ENCODE data around the gene GNGT2. TPM values are rescaled to one million over a fixed set of nuclear protein-coding genes. Genes with fewer than 3 reads are reported as not detected.

Gene GNGT2
- 1.1 TPM for polyA plus RNA-seq (ENCODE audit: insufficient read length)
- long read RNA-seq, donor 1, partial matches to known transcripts: 5 of 5 reads
- long read RNA-seq, donor 1, other reads (novel, unspliced or antisense): 0 of 5 reads
- long read RNA-seq, donor 2: 0 reads
- long read RNA-seq, donor 3: 0 reads
- long read RNA-seq, donor 4: 0 reads
- long read RNA-seq, donor 5: 0 reads
- long read RNA-seq, donor 6: 0 reads
- long read RNA-seq, donor 7: 0 reads
- long read RNA-seq, donor 8, partial matches to known transcripts: 0 of 1 reads
- long read RNA-seq, donor 8, other reads (novel, unspliced or antisense): 0 of 1 reads

- no peak for DNase-seq
These were observed at the start of gene GNGT2, which contains the start of gene ABI3 for GRCh38 chr17:49210158-49211029. Gene GNGT2 (minus strand): TSS chr17:49210574. CDS start chr17:49207422, 3,152 bp downstream. Gene ABI3 (plus strand): TSS chr17:49210707. CDS start chr17:49210725, 18 bp downstream.

- no peak for DNase-seq
These were observed 49.3 kb upstream of the GNGT2 start for GRCh38 chr17:49259663-49260010.

- DNase-seq: no peak
These were observed 48.0 kb upstream of the GNGT2 start for GRCh38 chr17:49258394-49258793.

GRCh38 chr17:49255125-49255524 is 44.8 kb upstream of the GNGT2 start:
- DNase-seq: no peak

GRCh38 chr17:49254066-49254465 is 43.7 kb upstream of the GNGT2 start:
- no peak for DNase-seq

GRCh38 chr17:49252148-49252695 is 41.8 kb upstream of the GNGT2 start:
- DNase-seq: no peak

- no peak for DNase-seq
These were observed 39.6 kb upstream of the GNGT2 start for GRCh38 chr17:49249890-49250522.

- no peak for DNase-seq
These were observed 39.0 kb upstream of the GNGT2 start for GRCh38 chr17:49249292-49249794.

GRCh38 chr17:49247944-49248343 is 37.6 kb upstream of the GNGT2 start:
- no peak for DNase-seq

- no peak for DNase-seq
These were observed 34.5 kb upstream of the GNGT2 start for GRCh38 chr17:49244839-49245238.

- no peak for DNase-seq
These were observed 32.4 kb upstream of the GNGT2 start for GRCh38 chr17:49242813-49243212.

GRCh38 chr17:49241692-49242397 is 31.5 kb upstream of the GNGT2 start:
- DNase-seq: no peak

- no peak for DNase-seq
These were observed 30.7 kb upstream of the GNGT2 start for GRCh38 chr17:49241040-49241439.

- DNase-seq: no peak
These were observed 30.2 kb upstream of the GNGT2 start for GRCh38 chr17:49240619-49241018.

GRCh38 chr17:49239963-49240362 is 29.6 kb upstream of the GNGT2 start:
- no peak for DNase-seq

- DNase-seq: no peak
These were observed 25.5 kb upstream of the GNGT2 start for GRCh38 chr17:49235896-49236295.

GRCh38 chr17:49234509-49235080 is 24.2 kb upstream of the GNGT2 start:
- no peak for DNase-seq

GRCh38 chr17:49231563-49231894 is 21.2 kb upstream of the GNGT2 start:
- DNase-seq: no peak

- peak; percentile 83 for DNase-seq
These were observed 20.5 kb upstream of the GNGT2 start, which contains the start of gene PHOSPHO1 for GRCh38 chr17:49230636-49231562. Gene PHOSPHO1 (minus strand): TSS chr17:49230787. CDS start chr17:49226691, 4,096 bp downstream.

Data from left kidney (tissue), 8 donors.